Measurements from ENCODE around the gene FAM118B. TPM values are rescaled to one million over a fixed set of nuclear protein-coding genes. Genes with fewer than 3 reads are reported as not detected.

The FAM118B gene
- total and polyA plus RNA-seq, 8 donors: 2.5 to 9.0 (median 3.7) TPM

DNA sequence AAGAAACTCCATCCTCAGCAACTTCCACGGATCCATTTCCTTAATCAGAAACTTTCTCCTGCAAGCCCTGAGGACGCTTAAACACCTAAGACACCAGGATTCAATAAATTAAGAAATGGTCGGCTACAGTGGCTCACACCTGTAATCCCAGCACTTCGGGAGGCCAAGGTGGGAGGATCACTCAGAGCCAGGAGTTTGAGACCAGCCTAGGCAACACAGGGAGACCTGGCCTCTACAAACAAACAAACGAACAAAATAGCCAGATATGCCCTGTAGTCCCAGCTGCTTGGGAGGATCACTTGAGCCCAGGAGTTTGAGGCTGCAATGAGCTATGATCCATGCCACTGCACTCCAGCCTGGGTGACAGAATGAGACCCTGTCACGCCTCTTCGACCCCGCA is 46.8 kb upstream of the FAM118B start:
- no peak overlapping the region for H3K4me3 ChIP-seq
- intact Hi-C loops (cut with DNase I): no loop called here
- DNase-seq: peak in 1 of 6 donors; percentile 3
- H3K4me1 ChIP-seq: no peaks in the 10 kb centered on the region
- H3K27ac ChIP-seq: no peak overlapping the region
- H3K9me3 ChIP-seq: no peaks in the 10 kb centered on the region
- TF ChIP-seq, protein P1, sequence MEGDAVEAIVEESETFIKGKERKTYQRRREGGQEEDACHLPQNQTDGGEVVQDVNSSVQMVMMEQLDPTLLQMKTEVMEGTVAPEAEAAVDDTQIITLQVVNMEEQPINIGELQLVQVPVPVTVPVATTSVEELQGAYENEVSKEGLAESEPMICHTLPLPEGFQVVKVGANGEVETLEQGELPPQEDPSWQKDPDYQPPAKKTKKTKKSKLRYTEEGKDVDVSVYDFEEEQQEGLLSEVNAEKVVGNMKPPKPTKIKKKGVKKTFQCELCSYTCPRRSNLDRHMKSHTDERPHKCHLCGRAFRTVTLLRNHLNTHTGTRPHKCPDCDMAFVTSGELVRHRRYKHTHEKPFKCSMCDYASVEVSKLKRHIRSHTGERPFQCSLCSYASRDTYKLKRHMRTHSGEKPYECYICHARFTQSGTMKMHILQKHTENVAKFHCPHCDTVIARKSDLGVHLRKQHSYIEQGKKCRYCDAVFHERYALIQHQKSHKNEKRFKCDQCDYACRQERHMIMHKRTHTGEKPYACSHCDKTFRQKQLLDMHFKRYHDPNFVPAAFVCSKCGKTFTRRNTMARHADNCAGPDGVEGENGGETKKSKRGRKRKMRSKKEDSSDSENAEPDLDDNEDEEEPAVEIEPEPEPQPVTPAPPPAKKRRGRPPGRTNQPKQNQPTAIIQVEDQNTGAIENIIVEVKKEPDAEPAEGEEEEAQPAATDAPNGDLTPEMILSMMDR (IDR thresholded peaks at IDR 0.05): no peak
- H3K36me3 ChIP-seq: no peaks in the 10 kb centered on the region
- no peaks in the 10 kb centered on the region for H3K27me3 ChIP-seq
- FAIRE-seq: no peak
- no peak for ATAC-seq
- WGBS, 2 donors: 76 to 84% methylated on average over 8 of the region's 8 CpGs

DNA sequence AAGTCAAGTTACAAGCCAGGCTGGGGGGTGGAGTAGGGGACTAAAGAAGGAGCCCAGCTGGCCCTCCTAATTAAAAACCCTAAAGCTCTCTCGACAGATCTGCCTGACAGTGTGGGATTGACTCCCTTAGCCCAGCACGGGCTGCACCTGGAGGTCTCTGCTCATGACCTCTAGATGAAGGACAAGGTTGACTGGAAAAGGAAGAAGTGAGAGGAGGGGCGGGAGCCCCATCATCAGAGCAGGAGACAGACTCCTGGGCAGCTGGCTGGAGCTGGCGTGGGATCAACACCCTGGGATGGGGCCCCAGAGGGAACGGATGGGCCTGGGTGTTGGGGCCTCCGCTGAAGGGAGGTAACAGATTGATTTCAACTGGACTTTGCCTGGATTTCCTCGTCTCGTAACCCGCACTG is 46.3 kb upstream of the FAM118B start:
- no peaks in the 10 kb centered on the region for H3K9me3 ChIP-seq
- no peak overlapping the region for H3K4me3 ChIP-seq
- H3K27me3 ChIP-seq: no peaks in the 10 kb centered on the region
- no peak overlapping the region for H3K27ac ChIP-seq
- FAIRE-seq: no peak
- intact Hi-C loops (cut with DNase I): no loop called here
- H3K4me1 ChIP-seq: no peaks in the 10 kb centered on the region
- 76 to 77% methylated on average over 9 of the region's 9 CpGs for WGBS, 2 donors
- ATAC-seq: no peak
- TF ChIP-seq, protein P1 (IDR thresholded peaks at IDR 0.05): no peak
- H3K36me3 ChIP-seq: no peaks in the 10 kb centered on the region
- peak in 1 of 6 donors; percentile 35 for DNase-seq

DNA sequence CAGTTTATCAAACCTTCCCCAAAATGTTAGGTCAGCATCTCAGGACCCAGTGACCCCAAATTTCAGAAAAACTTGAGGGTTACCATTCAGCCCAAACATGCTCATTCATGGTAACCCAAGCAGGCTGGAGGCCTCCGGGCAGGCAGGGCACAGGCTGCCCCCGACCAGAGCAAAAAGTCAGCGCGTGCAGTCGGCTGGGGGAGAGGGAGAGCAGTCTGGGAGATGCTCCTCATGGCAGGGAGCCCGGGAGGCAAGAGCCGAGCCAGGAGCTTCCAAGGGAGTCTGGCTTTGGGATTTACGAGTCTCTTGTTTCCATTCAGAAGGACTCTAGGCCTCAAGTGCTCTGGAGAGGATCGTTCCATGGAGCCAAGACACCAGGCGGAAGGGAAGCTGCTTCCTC is 45.8 kb upstream of the FAM118B start:
- Histone ChIP-seq H3K4me3 (no peak overlapping the region), H3K27ac (no peak overlapping the region), H3K9me3 (no peaks in the 10 kb centered on the region), H3K4me1 (no peaks in the 10 kb centered on the region), H3K27me3 (no peaks in the 10 kb centered on the region), H3K36me3 (no peaks in the 10 kb centered on the region)
- WGBS, 2 donors: 81 to 84% methylated on average over 10 of the region's 10 CpGs
- TF ChIP-seq, protein P1 (IDR thresholded peaks at IDR 0.05): no peak
- DNase-seq (peak in 1 of 6 donors; percentile 37), ATAC-seq (no peak), FAIRE-seq (no peak)
- intact Hi-C loops (cut with DNase I): no loop called here

DNA sequence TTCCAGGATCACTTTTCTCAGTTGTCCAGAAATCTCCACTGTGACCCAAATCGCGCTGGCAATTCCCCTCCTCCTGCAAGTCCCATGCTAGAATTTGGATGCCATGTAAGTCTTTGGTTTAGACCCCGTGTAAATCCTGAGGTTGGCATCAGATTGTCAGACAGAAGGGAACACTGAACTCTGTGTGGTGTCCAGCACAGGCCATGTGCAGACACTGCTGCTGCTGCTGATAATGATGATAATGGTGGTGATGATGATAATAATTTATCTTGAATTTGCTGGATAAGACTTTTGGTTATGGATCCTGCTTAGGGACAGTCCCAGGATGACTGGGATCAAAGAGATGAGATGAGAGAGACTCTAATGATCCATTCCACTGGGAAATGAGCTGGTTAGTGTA is 45.2 kb upstream of the FAM118B start:
- FAIRE-seq (no peak), ATAC-seq (no peak)
- 85 to 86% methylated on average over 3 of the region's 3 CpGs for WGBS, 2 donors

DNA sequence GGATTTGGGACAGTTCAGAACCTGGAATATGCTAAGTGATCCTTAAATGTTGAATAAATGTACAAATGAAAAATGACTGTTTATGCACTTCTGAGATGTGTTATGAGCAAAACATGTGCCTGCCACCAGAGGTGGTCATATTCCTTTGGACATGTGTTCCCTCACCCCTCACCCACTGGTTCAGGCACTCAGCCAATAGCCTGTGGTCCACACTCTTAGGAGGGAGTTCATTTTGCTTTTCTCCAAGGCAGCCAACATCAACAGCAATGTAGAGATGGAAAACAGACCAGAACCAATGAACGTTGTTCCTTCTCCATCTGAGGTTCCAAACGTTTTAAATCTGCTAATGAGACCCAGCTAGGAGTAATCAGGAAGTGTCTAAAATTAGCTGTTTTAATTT is 44.1 kb upstream of the FAM118B start:
- ATAC-seq (no peak), FAIRE-seq (no peak), DNase-seq (no peak)
- no peaks in the 10 kb centered on the region for H3K9me3 ChIP-seq
- H3K27me3 ChIP-seq: no peaks in the 10 kb centered on the region
- TF ChIP-seq, protein P1 (IDR thresholded peaks at IDR 0.05): no peak
- H3K27ac ChIP-seq: no peak overlapping the region
- intact Hi-C loops (cut with DNase I): no loop called here
- no peak overlapping the region for H3K4me3 ChIP-seq
- H3K36me3 ChIP-seq: no peaks in the 10 kb centered on the region
- no peaks in the 10 kb centered on the region for H3K4me1 ChIP-seq
- WGBS, 2 donors: 25 to 35% methylated on average over 2 of the region's 2 CpGs

More for the DNA sequence above, 45.2 kb upstream of the FAM118B start:
- Histone ChIP-seq H3K4me3 (no peak overlapping the region), H3K4me1 (no peaks in the 10 kb centered on the region), H3K27me3 (no peaks in the 10 kb centered on the region), H3K27ac (no peak overlapping the region), H3K9me3 (no peaks in the 10 kb centered on the region), H3K36me3 (no peaks in the 10 kb centered on the region)
- DNase-seq: peak in 1 of 6 donors; percentile 2
- intact Hi-C loops (cut with DNase I): no loop called here
- TF ChIP-seq, protein P1 (IDR thresholded peaks at IDR 0.05): no peak
